MCF 10A (cell line): ENCODE data around the gene BRF1. TPM values are rescaled to one million over a fixed set of nuclear protein-coding genes. Genes with fewer than 3 reads are reported as not detected.

Experiments used
- BruUV-seq: library from RNA; stranded (reverse); fragments of 400-500 nt; replicated peaks from 2 replicates; lab custom pipeline; 2021; lab: Mats Ljungman, UMichigan
- CTCF ChIA-PET: fragments of 300-600 bp; sonication (Branson Sonifier 250); formaldehyde crosslinking; extraction: SDS; loops from one replicate; lab custom pipeline; 2021; ENCODE audit warnings: antibody characterized with exemption, inconsistent platforms; lab: Yijun Ruan, JAX
- POLR2A ChIA-PET: fragments of 300-600, 350-650 bp; sonication (Branson Sonifier 250); formaldehyde crosslinking; extraction: SDS; loops from one replicate; lab custom pipeline; 2020; ENCODE audit warnings: antibody characterized with exemption, inconsistent platforms; lab: Yijun Ruan, JAX
- DNase-seq: peaks from one replicate; pipeline ENCODE4 v3.0.0-alpha.2; 2018; ENCODE audit not compliant: unreplicated experiment
- H3K27ac Mint-ChIP-seq: one replicate; pipeline ENCODE4 v1.8.0; 2022; ENCODE audit warnings: mild to moderate bottlenecking, low read depth, mixed read lengths; ENCODE audit not compliant: unreplicated experiment
- H3K27me3 Mint-ChIP-seq: one replicate; pipeline ENCODE4 v1.8.0; 2022; ENCODE audit warnings: mixed read lengths; ENCODE audit not compliant: insufficient read depth, unreplicated experiment
- H3K36me3 Mint-ChIP-seq: one replicate; pipeline ENCODE4 v1.8.0; 2022; ENCODE audit warnings: mild to moderate bottlenecking, moderate library complexity, mixed read lengths; ENCODE audit not compliant: insufficient read depth, unreplicated experiment
- H3K4me1 Mint-ChIP-seq: one replicate; pipeline ENCODE4 v1.8.0; 2022; ENCODE audit warnings: mixed read lengths; ENCODE audit not compliant: insufficient read depth, unreplicated experiment
- H3K4me3 Mint-ChIP-seq: one replicate; pipeline ENCODE4 v1.8.0; 2022; ENCODE audit warnings: mild to moderate bottlenecking, moderate library complexity, mixed read lengths; ENCODE audit not compliant: unreplicated experiment
- H3K9me3 Mint-ChIP-seq: one replicate; pipeline ENCODE4 v1.8.0; 2022; ENCODE audit warnings: mixed read lengths; ENCODE audit not compliant: unreplicated experiment
- CTCF ChIP-seq: fragments of 200-600 bp; IDR thresholded peaks from one replicate; pipeline ENCODE4 v1.8.0; 2022; ENCODE audit warnings: antibody characterized with exemption, mild to moderate bottlenecking; ENCODE audit not compliant: unreplicated experiment
- intact Hi-C: fragments of 100-400 bp; cut with micrococcal nuclease; formaldehyde crosslinking; loops from 2 replicates; pipeline ENCODE4 v1.14.1; 2022
- total RNA-seq: library from RNA; stranded (reverse); gene quantifications from 2 replicates; pipeline ENCODE4 v1.2.3, GENCODE V29; 2022

Gene BRF1
- total RNA-seq, 1 experiment from 2014 or later, result 30.7 TPM

- DNase-seq, result no peak
- intact Hi-C loops, result no loop called here
- no peaks in the 10 kb centered on the region for H3K27me3 Mint-ChIP-seq
- H3K4me1 Mint-ChIP-seq, result no peaks in the 10 kb centered on the region
- ChIA-PET POLR2A (interaction anchor here (1.6 kb wide), 1 partner anchor 85 kb away, joined by 4 read pairs; no protein-coding TSS in a partner anchor), CTCF (interaction anchor here (0.6 kb wide), 1 partner anchor 154 kb away, joined by 3 read pairs; no protein-coding TSS in a partner anchor)
- H3K27ac Mint-ChIP-seq, result no peak overlapping the region
- H3K9me3 Mint-ChIP-seq, result no peaks in the 10 kb centered on the region
- H3K36me3 Mint-ChIP-seq, result peaks cover 7% of the 10 kb centered on the region
- no TSS peak for BruUV-seq
- no peak for TF ChIP-seq CTCF
- no peak overlapping the region for H3K4me3 Mint-ChIP-seq
Measured at GRCh38 chr14:105172476-105172875, 128.3 kb downstream of the BRF1 start.

DNA sequence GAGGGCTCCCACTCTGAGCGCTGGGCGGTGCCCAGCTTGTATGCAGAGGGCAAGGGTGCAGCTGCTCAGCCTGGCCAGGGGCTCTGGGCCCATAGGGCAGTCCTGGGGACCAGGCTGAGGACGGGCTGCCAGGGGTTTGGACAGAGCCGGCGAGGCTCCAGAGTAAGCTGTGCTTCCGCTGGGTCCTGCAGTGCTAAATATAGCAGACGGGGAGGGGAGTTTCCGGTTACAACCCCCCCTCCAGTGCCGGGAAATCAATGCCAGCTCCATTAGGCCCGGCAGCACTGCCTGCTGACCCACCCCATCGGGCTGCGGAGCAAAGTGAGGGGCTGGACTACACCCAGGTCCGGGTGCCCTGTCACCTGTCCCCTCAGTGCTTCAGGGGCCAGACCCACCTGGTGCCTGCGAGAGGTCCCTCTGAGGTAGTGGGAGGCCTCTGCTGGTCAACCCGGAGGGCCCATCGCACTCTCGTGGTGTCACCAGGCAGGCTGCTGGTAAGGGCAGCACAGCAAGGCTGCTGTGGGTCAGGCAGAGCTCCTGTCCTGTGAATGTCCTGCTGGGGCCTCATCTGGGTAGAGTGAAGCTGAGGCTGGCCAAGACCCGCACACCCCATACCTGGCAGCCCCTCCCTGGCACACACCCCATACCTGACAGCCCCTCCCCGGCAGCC lies 129.7 kb downstream of the BRF1 start:
- Mint-ChIP-seq H3K4me1 (peaks cover 8% of the 10 kb centered on the region), H3K36me3 (peaks cover 7% of the 10 kb centered on the region), H3K9me3 (no peaks in the 10 kb centered on the region), H3K4me3 (no peak overlapping the region), H3K27me3 (no peaks in the 10 kb centered on the region), H3K27ac (no peak overlapping the region)
- POLR2A ChIA-PET, result interaction anchor here (0.7 to 1.2 kb wide), 3 partner anchors 9 to 150 kb away, joined by 3 to 4 read pairs (median 3); partner anchors contain the start of gene CDCA4
- intact Hi-C loops, result no loop called here
- CTCF ChIA-PET, result interaction anchor here (0.6 to 1.3 kb wide), 4 partner anchors 9 to 124 kb away, joined by 3 to 6 read pairs (median 4); no protein-coding TSS in a partner anchor
- TF ChIP-seq CTCF, result no peak
- no peak for DNase-seq
- no TSS peak for BruUV-seq

- no peaks in the 10 kb centered on the region for H3K9me3 Mint-ChIP-seq
- peaks cover 12% of the 10 kb centered on the region for H3K4me1 Mint-ChIP-seq
- no peak overlapping the region for H3K27ac Mint-ChIP-seq
- H3K27me3 Mint-ChIP-seq, result no peaks in the 10 kb centered on the region
- H3K4me3 Mint-ChIP-seq, result peak overlapping the region; percentile 70
- peaks cover 7% of the 10 kb centered on the region for H3K36me3 Mint-ChIP-seq
- BruUV-seq, result no TSS peak
- no peak for TF ChIP-seq CTCF
- CTCF ChIA-PET, result interaction anchor here (0.6 to 1.3 kb wide), 9 partner anchors 10 to 1443 kb away, joined by 3 to 6 read pairs (median 3); partner anchors contain the start of gene NUDT14
- POLR2A ChIA-PET, result interaction anchor here (0.6 to 7.2 kb wide), 3 partner anchors 10 to 151 kb away, joined by 3 to 79 read pairs (median 4); no protein-coding TSS in a partner anchor
- intact Hi-C loops, result no loop called here
- DNase-seq, result no peak
Measured at GRCh38 chr14:105169776-105170655, 130.8 kb downstream of the BRF1 start.
